Muscle of arm (tissue), 12 donors: ENCODE results near the gene SAA1. TPM values are rescaled to one million over a fixed set of nuclear protein-coding genes. Genes with fewer than 3 reads are reported as not detected.
"Not testable (repeated sequence)": the region's sequence is repeated elsewhere in the genome, so short reads cannot be mapped to it uniquely, and the experiment has no call there.

ENCODE experiments used
- DNase-seq: peaks from one replicate; pipeline ENCODE4 v3.0.0-alpha.2; 2013
- polyA plus RNA-seq, 12 donors: library from polyadenylated mRNA; unstranded; fragments of 120-200 nt; gene quantifications; one replicate each; pipeline ENCODE4 v1.2.1, GENCODE V29; 2013; ENCODE audit not compliant: insufficient read length in 12 of 12

SAA1 gene
- polyA plus RNA-seq, 12 donors = not detected

- no peak for DNase-seq
These were observed 11.2 kb upstream of the SAA1 start for GRCh38 chr11:18254781-18255361.

GRCh38 chr11:18259259-18259658, 6.8 kb upstream of the SAA1 start:
- no peak for DNase-seq

DNA sequence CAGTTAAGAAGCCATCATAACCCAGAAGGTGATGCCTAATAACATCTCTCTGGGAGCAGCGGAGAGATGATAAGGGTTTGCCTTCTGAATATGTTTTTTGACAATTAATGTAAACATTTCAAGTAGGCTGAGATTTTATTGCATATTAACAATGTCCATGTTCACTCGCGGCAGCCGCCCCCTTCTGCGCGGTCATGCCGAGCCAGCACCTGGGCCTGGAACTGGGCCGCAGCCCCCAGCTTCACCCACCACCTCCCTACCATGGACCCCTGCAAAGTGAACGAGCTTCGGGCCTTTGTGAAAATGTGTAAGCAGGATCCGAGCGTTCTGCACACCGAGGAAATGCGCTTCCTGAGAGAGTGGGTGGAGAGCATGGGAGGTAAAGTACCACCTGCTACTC, 4.3 kb upstream of the SAA1 start:
- DNase-seq = no peak

GRCh38 chr11:18262681-18263350, 3.2 kb upstream of the SAA1 start:
- DNase-seq = not testable (repeated sequence)

DNA sequence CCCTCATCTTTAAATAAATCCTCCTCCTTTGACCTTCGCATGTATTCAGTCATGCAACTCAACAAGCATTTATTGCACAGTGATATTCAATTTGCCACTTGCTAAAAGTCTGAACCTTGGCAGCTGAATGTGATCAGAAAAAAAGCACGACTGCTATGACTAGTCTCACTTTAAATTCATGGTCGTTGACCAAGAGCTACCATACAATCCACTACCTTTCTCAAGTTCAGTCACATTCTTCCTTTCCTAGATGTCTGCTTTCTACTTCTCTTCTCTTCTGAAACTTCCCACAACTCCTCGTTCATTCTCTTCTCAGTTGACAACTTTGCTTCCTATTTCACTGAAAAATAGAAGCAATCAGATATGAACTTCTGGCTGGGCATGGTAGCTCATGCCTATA, 2.0 kb upstream of the SAA1 start:
- no peak for DNase-seq

- DNase-seq = no peak
These were observed 1.1 kb upstream of the SAA1 start for GRCh38 chr11:18264677-18265555.

DNA sequence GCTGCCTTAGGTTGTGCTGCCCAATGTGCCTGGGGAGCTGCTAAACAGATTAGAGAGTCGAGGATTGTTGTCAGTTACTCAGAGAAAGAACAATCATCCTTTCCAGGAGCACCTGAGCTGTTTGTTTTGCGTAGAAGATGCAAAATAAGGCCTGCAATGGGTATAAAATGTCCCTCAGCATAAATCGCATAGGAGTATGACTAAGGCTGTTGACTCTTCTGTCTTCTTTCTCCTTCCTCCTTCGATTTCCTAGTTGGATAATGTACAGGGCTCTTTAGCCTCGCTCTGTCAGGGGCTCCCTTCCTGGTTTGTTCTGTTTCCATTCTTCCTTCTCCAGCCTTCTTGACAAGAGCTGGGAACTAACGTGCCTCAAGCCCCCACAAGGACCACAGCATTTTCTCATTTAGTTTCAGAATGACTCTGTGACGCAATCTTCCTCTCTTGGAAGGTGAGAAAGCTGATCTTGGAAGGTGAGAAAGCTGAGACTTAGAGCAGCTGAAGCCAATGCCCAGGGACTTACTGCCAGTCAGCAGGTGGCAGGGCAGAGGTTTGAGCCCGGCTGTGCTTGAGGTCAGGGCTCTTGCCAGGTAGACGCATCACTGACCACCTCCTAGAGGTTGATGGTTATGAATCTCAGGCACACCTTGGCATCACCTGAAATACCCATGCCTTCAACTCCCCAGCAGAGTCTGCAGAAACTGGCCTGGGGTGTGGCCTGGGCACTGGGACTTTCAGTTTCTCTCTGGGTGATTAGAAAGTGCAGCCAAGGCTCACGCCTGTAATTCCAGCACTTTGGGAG, 1.5 kb downstream of the SAA1 start:
- not testable (repeated sequence) for DNase-seq

DNA sequence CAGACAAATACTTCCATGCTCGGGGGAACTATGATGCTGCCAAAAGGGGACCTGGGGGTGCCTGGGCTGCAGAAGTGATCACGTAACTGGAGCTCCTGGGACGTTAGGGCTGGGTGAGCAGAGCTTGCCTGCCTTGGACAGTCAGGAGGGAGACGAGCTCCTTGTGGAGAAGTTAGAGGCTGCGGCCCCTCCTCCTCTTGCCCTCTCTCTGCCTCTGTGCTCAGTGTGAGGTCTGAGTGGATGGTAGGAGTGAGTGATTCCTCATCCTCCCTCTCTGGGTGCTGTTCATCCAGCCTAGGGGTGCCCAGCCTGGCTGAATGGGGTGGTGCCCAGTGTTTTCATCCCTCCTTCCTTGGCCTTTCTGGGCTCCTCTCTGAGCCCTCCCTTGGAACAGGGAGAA, 3.2 kb downstream of the SAA1 start:
- not testable (repeated sequence) for DNase-seq

- DNase-seq = no peak
These were observed 4.0 kb downstream of the SAA1 start for GRCh38 chr11:18270102-18270501.

- DNase-seq = no peak
These were observed 5.1 kb downstream of the SAA1 start for GRCh38 chr11:18271206-18271605.

- peak; percentile 11 for DNase-seq
These were observed 11.7 kb downstream of the SAA1 start for GRCh38 chr11:18277565-18278271.

- DNase-seq = no peak
These were observed 14.5 kb downstream of the SAA1 start for GRCh38 chr11:18280438-18281045.

- DNase-seq = no peak
These were observed 16.6 kb downstream of the SAA1 start for GRCh38 chr11:18282626-18283025.

DNA sequence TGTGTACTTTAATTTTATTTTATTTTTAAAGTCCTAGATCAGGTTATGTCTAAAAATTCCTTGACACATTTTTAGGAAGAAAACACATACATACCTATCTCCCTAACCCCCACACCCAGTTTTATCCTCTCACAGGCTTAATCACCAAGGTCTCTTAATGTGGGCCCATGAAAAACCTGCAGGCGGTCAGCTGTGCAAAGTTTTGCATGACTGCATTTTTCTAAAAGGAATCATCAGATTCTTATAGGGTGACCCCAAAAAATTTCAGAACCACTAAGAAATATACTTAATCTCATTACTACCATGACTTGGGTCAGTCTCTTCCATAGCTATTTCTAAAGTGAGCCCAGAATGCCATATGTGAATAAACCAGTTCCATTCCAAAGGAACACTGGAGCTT, 19.8 kb downstream of the SAA1 start:
- DNase-seq = no peak

DNA sequence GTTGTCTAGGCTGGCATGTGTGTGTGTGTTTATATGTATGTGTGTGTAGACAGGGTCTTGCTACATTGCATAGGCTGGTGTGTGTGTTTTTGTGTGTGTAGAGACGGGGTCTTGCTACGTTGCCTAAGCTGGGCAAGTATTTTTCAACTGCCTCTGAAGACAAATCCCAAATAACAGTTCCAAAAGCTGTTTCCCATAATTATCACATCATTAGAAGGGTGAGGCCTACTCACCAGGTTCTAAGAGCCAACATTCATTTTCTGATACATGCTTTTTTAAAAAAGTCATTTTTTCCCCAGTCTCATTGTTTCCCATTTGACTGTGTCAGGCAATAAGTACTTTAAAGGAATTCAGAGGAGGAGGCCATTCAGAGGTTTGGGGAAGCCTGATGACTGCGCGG, 22.8 kb downstream of the SAA1 start:
- no peak for DNase-seq

DNA sequence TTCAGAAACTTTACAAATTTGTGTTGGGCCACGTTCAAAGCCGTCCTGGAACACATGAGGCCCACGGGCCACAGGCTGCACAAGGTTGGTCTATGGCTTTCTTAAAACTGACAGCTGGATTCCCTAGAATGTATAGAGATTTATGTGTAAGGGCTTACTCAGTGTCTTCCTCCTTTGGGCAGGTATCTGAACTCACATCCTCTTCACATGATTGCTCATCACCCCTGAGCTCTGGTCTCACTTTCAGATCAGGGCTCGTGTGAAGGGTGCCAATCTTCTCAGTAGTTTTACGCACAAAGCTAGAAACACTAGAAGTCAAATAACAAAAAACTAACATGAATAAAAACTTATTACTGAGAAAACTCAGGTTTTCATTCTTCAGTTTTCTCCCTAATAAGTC, 28.8 kb downstream of the SAA1 start:
- no peak for DNase-seq

GRCh38 chr11:18295316-18295715, 29.3 kb downstream of the SAA1 start:
- DNase-seq = no peak

DNA sequence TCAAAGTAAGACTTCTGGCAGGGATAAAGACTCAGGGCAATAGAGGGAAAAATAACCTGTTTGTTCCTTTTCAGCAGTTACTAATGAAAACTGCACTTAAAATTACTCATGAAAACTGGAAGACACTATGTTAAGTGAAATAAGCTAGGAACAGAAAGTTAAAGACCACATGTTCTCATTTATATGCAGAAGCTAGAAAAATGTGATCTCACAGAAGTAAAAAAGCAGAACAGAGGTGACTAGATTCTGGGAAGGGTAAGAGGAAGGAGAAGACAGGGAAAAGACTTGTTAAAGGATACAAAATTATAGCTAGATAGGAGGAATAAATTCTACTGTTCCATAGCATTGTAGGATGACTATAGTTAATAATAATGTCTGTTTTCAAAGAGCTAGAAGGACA, 33.7 kb downstream of the SAA1 start:
- DNase-seq = no peak

DNA sequence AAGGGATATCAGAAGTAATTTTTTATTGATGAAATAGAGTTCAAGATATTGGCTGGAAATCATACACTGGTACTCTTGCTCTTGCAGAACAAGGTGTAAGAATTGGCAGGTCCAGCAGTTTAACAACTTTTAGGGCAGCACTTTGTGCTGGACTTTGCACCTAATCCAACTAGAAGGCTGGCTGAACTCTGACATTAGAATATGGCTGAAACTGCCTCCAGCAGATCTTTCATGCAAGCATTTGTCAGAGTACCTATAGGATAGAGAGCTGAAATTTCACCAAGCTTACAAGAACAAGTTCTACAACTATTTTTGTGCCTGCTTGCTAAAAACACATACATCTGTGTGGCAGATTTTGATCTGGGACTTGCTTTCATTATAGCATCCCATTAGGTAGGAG, 38.7 kb downstream of the SAA1 start:
- DNase-seq = no peak

DNA sequence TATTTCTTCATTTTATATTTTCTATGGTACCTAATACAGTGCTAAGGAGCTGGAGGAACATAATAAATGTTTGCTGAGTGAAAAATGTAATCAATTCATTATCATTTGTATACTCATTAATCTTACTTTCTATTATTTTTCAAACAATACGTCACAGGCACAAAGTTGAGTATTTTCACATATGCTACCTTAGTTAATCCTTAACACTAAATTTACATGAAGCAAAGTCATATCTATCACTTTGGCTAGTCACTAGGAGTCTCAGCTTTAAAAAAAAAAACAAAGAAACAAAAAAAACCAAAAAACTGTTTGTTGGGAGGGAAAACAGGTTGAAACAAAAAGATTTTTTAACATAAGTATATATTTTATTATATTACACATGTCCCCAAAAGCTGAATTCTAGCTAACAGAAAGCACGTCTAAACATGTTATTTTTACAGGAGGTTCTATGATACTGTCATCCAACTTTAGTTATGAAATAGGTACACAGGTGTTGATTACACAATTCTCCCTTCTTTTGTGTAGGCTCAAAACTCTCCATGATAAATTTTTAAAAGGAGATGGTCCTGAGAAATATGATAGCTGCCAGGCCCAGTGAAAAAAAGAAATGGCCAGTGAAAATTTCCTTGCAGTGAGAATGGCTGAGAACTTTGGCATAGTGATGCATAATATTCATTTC, 41.5 kb downstream of the SAA1 start:
- DNase-seq = no peak
